Neutrophil (primary cell): ENCODE results near the gene TMOD3.

Experiments
- H3K27ac ChIP-seq: fragments of 200-600 bp; sonication (generic); 2 replicates; pipeline ENCODE4 v1.5.1; 2016; ENCODE audit warnings: mild to moderate bottlenecking, moderate library complexity
- H3K27me3 ChIP-seq: fragments of 200-600 bp; sonication (generic); 2 replicates; pipeline ENCODE4 v1.6.0; 2016; ENCODE audit warnings: mild to moderate bottlenecking
- H3K36me3 ChIP-seq: fragments of 200-600 bp; sonication (generic); 2 replicates; pipeline ENCODE4 v1.5.1; 2017
- H3K4me1 ChIP-seq, 2 experiments: fragments of 200-600 bp in 1 of 2; sonication (generic) in 1 of 2; 1 replicate in 1 of 2; 2 replicates in 1 of 2; pipeline versions ENCODE4 v1.5.1 to v1.6.1; 2013 to 2016; ENCODE audit warnings: low read depth in 1 of 2, low read length in 1 of 2, mild to moderate bottlenecking in 1 of 2, moderate library complexity in 1 of 2; ENCODE audit not compliant: control insufficient read depth in 1 of 2, insufficient read depth in 1 of 2
- H3K4me3 ChIP-seq, 2 experiments: fragments of 200-600 bp in 1 of 2; sonication (generic) in 1 of 2; 1 replicate in 1 of 2; 2 replicates in 1 of 2; pipeline ENCODE4 v1.5.1; 2013 to 2016; ENCODE audit warnings: low read depth in 1 of 2, low read length in 1 of 2, mild to moderate bottlenecking in 1 of 2, moderate library complexity in 1 of 2
- H3K9me3 ChIP-seq: fragments of 200-600 bp; sonication (generic); 2 replicates; pipeline ENCODE4 v1.5.1; 2016
- CTCF ChIP-seq: fragments of 200-600 bp; sonication (generic); IDR thresholded peaks from 2 replicates; pipeline ENCODE4 v1.5.1; 2016; ENCODE audit warnings: antibody characterized with exemption

TMOD3 gene

GRCh38 chr15:51887887-51888592, 58.6 kb downstream of the TMOD3 start:
- H3K4me3 ChIP-seq: no peak overlapping the region
- H3K9me3 ChIP-seq: no peaks in the 10 kb centered on the region
- H3K4me1 ChIP-seq: peaks cover 0 to 6% of the 10 kb centered on the region in 2 experiments
- TF ChIP-seq CTCF: no peak
- H3K27ac ChIP-seq: no peak overlapping the region
- peaks cover 58% of the 10 kb centered on the region for H3K36me3 ChIP-seq
- H3K27me3 ChIP-seq: no peaks in the 10 kb centered on the region

- Histone ChIP-seq H3K4me3 (no peak overlapping the region), H3K27ac (no peak overlapping the region), H3K27me3 (no peaks in the 10 kb centered on the region), H3K36me3 (peaks cover 59% of the 10 kb centered on the region), H3K9me3 (no peaks in the 10 kb centered on the region), H3K4me1 (peaks cover 0 to 6% of the 10 kb centered on the region in 2 experiments)
- TF ChIP-seq CTCF: peak; percentile 50
Observed at GRCh38 chr15:51888593-51889195, 59.2 kb downstream of the TMOD3 start.

GRCh38 chr15:51889486-51889885, 60.0 kb downstream of the TMOD3 start:
- Histone ChIP-seq H3K4me3 (no peak overlapping the region), H3K27ac (no peak overlapping the region), H3K4me1 (peaks cover 0 to under 1% of the 10 kb centered on the region in 2 experiments), H3K9me3 (no peaks in the 10 kb centered on the region), H3K27me3 (no peaks in the 10 kb centered on the region), H3K36me3 (peaks cover 67% of the 10 kb centered on the region)
- TF ChIP-seq CTCF: no peak

GRCh38 chr15:51904421-51904820, 75.0 kb downstream of the TMOD3 start:
- TF ChIP-seq CTCF: no peak
- no peak overlapping the region for H3K27ac ChIP-seq
- peaks cover 89% of the 10 kb centered on the region for H3K36me3 ChIP-seq

GRCh38 chr15:51904931-51905330, 75.5 kb downstream of the TMOD3 start:
- TF ChIP-seq CTCF: no peak
- Histone ChIP-seq H3K9me3 (no peaks in the 10 kb centered on the region), H3K4me3 (no peak overlapping the region), H3K27ac (no peak overlapping the region), H3K36me3 (peaks cover 88% of the 10 kb centered on the region), H3K27me3 (no peaks in the 10 kb centered on the region), H3K4me1 (peaks cover 0 to 4% of the 10 kb centered on the region in 2 experiments)

More at GRCh38 chr15:51904421-51904820, 75.0 kb downstream of the TMOD3 start:
- no peak overlapping the region for H3K4me3 ChIP-seq
- no peaks in the 10 kb centered on the region for H3K9me3 ChIP-seq
- H3K27me3 ChIP-seq: no peaks in the 10 kb centered on the region
- H3K4me1 ChIP-seq: peaks cover 0 to 2% of the 10 kb centered on the region in 2 experiments
